Keratinocyte (primary cell): ENCODE measurements around the gene IFT88.

Experiments
- EZH2 ChIP-seq: IDR thresholded peaks from one replicate; pipeline ENCODE4 v1.6.1; 2012; ENCODE audit warnings: inconsistent platforms, mild to moderate bottlenecking, low read length, moderate library complexity
- TF ChIP-seq, protein P1 (sequence below), 3 experiments: IDR thresholded peaks in 1 of 3; conservative IDR thresholded peaks in 1 of 3; optimal IDR thresholded peaks in 1 of 3; 2 replicates in 2 of 3; 3 replicates in 1 of 3; pipeline versions ENCODE3 to v1.5.1; 2011; ENCODE audit warnings: low read length in 3 of 3, mild to moderate bottlenecking in 3 of 3, moderate library complexity in 2 of 3, control low read depth in 1 of 3, inconsistent platforms in 1 of 3; ENCODE audit not compliant: insufficient read depth in 2 of 3; ENCODE audit errors: extremely low read depth in 1 of 3

DNA sequence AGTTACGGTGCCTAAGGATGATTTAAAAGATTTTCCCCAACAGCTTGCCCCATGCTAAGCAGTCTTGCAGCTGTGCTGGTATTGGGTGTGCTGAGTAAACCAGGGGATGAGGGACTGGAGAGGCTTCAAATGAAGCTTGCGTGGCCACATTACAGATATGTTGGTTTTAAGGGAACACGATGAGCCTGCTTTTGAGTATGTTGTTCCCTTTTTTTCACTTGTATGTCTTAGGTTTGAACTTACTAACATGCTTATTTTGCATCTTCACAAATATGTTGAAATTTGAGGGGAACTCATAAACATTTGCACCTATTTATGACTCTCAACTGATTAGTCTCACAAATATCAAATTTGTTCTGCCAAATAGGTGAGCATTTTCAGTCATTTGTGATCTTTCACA lies 134.5 kb downstream of the IFT88 start:
- TF ChIP-seq, protein P1, sequence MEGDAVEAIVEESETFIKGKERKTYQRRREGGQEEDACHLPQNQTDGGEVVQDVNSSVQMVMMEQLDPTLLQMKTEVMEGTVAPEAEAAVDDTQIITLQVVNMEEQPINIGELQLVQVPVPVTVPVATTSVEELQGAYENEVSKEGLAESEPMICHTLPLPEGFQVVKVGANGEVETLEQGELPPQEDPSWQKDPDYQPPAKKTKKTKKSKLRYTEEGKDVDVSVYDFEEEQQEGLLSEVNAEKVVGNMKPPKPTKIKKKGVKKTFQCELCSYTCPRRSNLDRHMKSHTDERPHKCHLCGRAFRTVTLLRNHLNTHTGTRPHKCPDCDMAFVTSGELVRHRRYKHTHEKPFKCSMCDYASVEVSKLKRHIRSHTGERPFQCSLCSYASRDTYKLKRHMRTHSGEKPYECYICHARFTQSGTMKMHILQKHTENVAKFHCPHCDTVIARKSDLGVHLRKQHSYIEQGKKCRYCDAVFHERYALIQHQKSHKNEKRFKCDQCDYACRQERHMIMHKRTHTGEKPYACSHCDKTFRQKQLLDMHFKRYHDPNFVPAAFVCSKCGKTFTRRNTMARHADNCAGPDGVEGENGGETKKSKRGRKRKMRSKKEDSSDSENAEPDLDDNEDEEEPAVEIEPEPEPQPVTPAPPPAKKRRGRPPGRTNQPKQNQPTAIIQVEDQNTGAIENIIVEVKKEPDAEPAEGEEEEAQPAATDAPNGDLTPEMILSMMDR (optimal IDR thresholded peaks at IDR 0.05 in 1 of 3, IDR thresholded peaks at IDR 0.05 in 1 of 3, conservative IDR thresholded peaks at IDR 0.05 in 1 of 3; ENCODE audit: extremely low read depth in 1 of 3, insufficient read depth in 2 of 3, low read length in 3 of 3), result no peak
- TF ChIP-seq EZH2, result no peak
